ENCODE results near the gene MCRS1.
A peak's percentile ranks its signal among the peaks of the same experiment; 100 is the strongest.

MCRS1 gene

GRCh38 chr12:49582201-49582600 lies 14.3 kb upstream of the MCRS1 start:
- peak; percentile 57 for DNase-seq (ENCODE audit: low spot score)

GRCh38 chr12:49580572-49581535 lies 12.9 kb upstream of the MCRS1 start:
- TF ChIP-seq CTCF (IDR thresholded peaks at IDR 0.05; ENCODE audit: extremely low read depth, insufficient read depth, missing control alignments): peak; percentile 86
- peak; percentile 67 for DNase-seq (ENCODE audit: low spot score)
- in situ Hi-C loops (cut with MboI; ENCODE audit: low pct_unique_long_range_greater_than_20kb, low sequenced_read_pairs, unreplicated experiment): no loop called here

More at GRCh38 chr12:49582201-49582600, 14.3 kb upstream of the MCRS1 start:
- TF ChIP-seq CTCF (IDR thresholded peaks at IDR 0.05; ENCODE audit: extremely low read depth, insufficient read depth, missing control alignments): no peak
- in situ Hi-C loops (cut with MboI; ENCODE audit: low pct_unique_long_range_greater_than_20kb, low sequenced_read_pairs, unreplicated experiment): no loop called here

- in situ Hi-C loops (cut with MboI; ENCODE audit: low pct_unique_long_range_greater_than_20kb, low sequenced_read_pairs, unreplicated experiment): no loop called here
- DNase-seq (ENCODE audit: low spot score): no peak
- TF ChIP-seq CTCF (IDR thresholded peaks at IDR 0.05; ENCODE audit: extremely low read depth, insufficient read depth, missing control alignments): no peak
Measured at GRCh38 chr12:49578471-49579112, 10.7 kb upstream of the MCRS1 start.

GRCh38 chr12:49577589-49578315 lies 9.8 kb upstream of the MCRS1 start:
- TF ChIP-seq CTCF (IDR thresholded peaks at IDR 0.05; ENCODE audit: extremely low read depth, insufficient read depth, missing control alignments): no peak
- in situ Hi-C loops (cut with MboI; ENCODE audit: low pct_unique_long_range_greater_than_20kb, low sequenced_read_pairs, unreplicated experiment): no loop called here
- no peak for DNase-seq (ENCODE audit: low spot score)

- no peak for DNase-seq (ENCODE audit: low spot score)
- in situ Hi-C loops (cut with MboI; ENCODE audit: low pct_unique_long_range_greater_than_20kb, low sequenced_read_pairs, unreplicated experiment): no loop called here
- no peak for TF ChIP-seq CTCF (IDR thresholded peaks at IDR 0.05; ENCODE audit: extremely low read depth, insufficient read depth, missing control alignments)
Measured at GRCh38 chr12:49568442-49569162, 660 bp upstream of the MCRS1 start.

GRCh38 chr12:49567302-49567610 lies 686 bp downstream of the MCRS1 start:
- in situ Hi-C loops (cut with MboI; ENCODE audit: low pct_unique_long_range_greater_than_20kb, low sequenced_read_pairs, unreplicated experiment): no loop called here
- no peak for DNase-seq (ENCODE audit: low spot score)
- TF ChIP-seq CTCF (IDR thresholded peaks at IDR 0.05; ENCODE audit: extremely low read depth, insufficient read depth, missing control alignments): no peak

Measured in GM13977 (cell line).